ENCODE measurements around the gene LURAP1L. TPM values are rescaled to one million over a fixed set of nuclear protein-coding genes. Genes with fewer than 3 reads are reported as not detected.

The LURAP1L gene
- polyA plus RNA-seq, 1 donor (not counting 4 experiments of a cell fraction or from before 2014, with no cell fraction given): 25.0 TPM

DNA sequence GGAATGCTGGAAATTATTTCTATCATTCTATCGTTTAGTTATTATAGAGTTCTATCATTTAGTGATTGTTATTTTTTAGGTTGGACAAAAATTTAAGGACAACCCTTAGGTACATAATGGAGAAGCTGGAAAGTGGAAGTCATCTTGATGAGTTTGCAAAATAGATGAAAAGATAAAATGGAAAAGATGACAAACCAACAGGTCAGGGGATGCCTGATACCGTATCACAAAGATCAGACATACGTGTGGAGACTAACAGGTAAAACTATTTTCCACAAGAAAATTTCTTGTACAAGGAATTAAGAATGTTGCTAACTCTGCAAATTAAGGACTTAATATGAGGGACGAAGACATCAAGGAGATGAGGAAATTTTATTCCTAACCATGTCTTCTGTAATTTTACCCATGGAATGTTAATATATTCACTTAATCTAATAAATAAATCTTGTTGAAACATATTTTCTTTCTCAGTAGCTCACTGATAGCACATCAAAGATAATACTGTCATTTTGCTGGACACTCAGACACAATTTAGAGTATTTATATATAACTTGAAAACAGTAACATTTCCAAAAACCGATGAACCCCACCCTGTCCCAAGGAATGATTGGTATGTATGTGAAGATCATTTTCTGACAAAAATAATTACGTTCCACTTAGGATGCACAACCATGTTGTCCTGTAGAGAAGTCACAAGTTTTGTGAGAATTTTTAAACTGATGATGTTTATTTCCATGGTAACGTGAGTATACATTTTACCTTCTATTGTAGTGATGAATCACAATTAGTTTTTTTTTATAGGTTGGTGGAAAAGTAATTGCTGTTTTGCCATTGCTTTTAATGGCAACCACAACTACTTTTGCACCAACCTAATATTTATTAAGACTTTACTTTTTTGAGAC is 2.6 kb downstream of the LURAP1L start:
- Histone ChIP-seq H3K4me3 (ENCODE audit: control insufficient read depth in 2 of 3, extremely low read depth in 1 of 3, insufficient read depth in 2 of 3, low read depth in 1 of 3, low read length in 3 of 3) (peak overlapping the region; percentile 74 to 89 (median 88)), H3K9me3 (ENCODE audit: control insufficient read depth, low read depth, low read length) (no peaks in the 10 kb centered on the region), H3K4me1 (ENCODE audit: control insufficient read depth, extremely low read depth, insufficient read depth, low read length) (peaks cover 16% of the 10 kb centered on the region), H3K79me2 (ENCODE audit: control insufficient read depth, insufficient read depth, low read length) (peaks cover 22% of the 10 kb centered on the region), H3K27me3 (ENCODE audit: control insufficient read depth, extremely low read depth, insufficient read depth, low read length) (no peaks in the 10 kb centered on the region), H2AFZ (ENCODE audit: control insufficient read depth, low read length) (no peak overlapping the region), H3K4me2 (ENCODE audit: control insufficient read depth, extremely low read depth, insufficient read depth, low read depth, low read length) (peak overlapping the region; percentile 92), H4K20me1 (ENCODE audit: control insufficient read depth, extremely low read depth, insufficient read depth, low read length) (no peaks in the 10 kb centered on the region), H3K9ac (ENCODE audit: control insufficient read depth, extremely low read depth, insufficient read depth, low read length) (peak overlapping the region; percentile 92), H3K36me3 (ENCODE audit: control insufficient read depth in 2 of 2, extremely low read depth in 1 of 2, insufficient read depth in 2 of 2, low read length in 2 of 2) (peaks cover 2 to 9% of the 10 kb centered on the region in 2 experiments), H3K27ac (ENCODE audit: control insufficient read depth, insufficient read depth, low read length) (peak overlapping the region; percentile 95), H3K9me1 (ENCODE audit: control insufficient read depth, extremely low read depth, insufficient read depth, low read length) (no peaks in the 10 kb centered on the region)
- FAIRE-seq: no peak
- dilution Hi-C loops (cut with MboI; ENCODE audit: extremely low pct_ligation_motif_present, low sequenced_read_pairs): no loop called here
- DNase-seq (ENCODE audit: low read depth, low spot score): no peak
- TF ChIP-seq EZH2 (IDR thresholded peaks at IDR 0.05; ENCODE audit: low read length): no peak
- TF ChIP-seq, protein P1, sequence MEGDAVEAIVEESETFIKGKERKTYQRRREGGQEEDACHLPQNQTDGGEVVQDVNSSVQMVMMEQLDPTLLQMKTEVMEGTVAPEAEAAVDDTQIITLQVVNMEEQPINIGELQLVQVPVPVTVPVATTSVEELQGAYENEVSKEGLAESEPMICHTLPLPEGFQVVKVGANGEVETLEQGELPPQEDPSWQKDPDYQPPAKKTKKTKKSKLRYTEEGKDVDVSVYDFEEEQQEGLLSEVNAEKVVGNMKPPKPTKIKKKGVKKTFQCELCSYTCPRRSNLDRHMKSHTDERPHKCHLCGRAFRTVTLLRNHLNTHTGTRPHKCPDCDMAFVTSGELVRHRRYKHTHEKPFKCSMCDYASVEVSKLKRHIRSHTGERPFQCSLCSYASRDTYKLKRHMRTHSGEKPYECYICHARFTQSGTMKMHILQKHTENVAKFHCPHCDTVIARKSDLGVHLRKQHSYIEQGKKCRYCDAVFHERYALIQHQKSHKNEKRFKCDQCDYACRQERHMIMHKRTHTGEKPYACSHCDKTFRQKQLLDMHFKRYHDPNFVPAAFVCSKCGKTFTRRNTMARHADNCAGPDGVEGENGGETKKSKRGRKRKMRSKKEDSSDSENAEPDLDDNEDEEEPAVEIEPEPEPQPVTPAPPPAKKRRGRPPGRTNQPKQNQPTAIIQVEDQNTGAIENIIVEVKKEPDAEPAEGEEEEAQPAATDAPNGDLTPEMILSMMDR (optimal IDR thresholded peaks at IDR 0.05 in 1 of 3, IDR thresholded peaks at IDR 0.05 in 1 of 3, conservative IDR thresholded peaks at IDR 0.05 in 1 of 3; ENCODE audit: extremely low read depth in 1 of 3, insufficient read depth in 2 of 3, low read length in 3 of 3): no peak

DNA sequence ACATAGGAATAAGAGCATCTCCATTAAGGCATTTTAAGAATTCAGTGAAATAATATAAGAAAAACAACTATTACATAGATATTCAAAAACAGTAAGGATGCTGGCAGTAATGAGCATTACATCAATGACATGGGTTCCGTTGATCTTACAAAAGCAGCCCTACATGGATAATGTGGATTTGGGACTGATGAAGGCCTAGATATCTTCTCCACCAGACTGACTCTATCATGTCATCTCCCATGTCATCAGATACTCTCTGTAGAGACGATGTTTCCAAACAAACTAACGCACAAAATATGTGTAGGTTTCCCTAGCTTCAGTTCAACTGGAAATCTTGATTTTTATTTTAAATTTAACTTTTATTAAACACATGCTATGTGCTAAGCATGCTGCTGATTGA is 3.6 kb downstream of the LURAP1L start:
- peak overlapping the region; percentile 95 for H3K27ac ChIP-seq (ENCODE audit: control insufficient read depth, insufficient read depth, low read length)
- DNase-seq (ENCODE audit: low read depth, low spot score): no peak
- H3K27me3 ChIP-seq (ENCODE audit: control insufficient read depth, extremely low read depth, insufficient read depth, low read length): no peaks in the 10 kb centered on the region
- no peaks in the 10 kb centered on the region for H3K9me1 ChIP-seq (ENCODE audit: control insufficient read depth, extremely low read depth, insufficient read depth, low read length)
- H3K9me3 ChIP-seq (ENCODE audit: control insufficient read depth, low read depth, low read length): no peaks in the 10 kb centered on the region
- no peak for TF ChIP-seq EZH2 (IDR thresholded peaks at IDR 0.05; ENCODE audit: low read length)
- TF ChIP-seq, protein P1 (optimal IDR thresholded peaks at IDR 0.05 in 1 of 3, IDR thresholded peaks at IDR 0.05 in 1 of 3, conservative IDR thresholded peaks at IDR 0.05 in 1 of 3; ENCODE audit: extremely low read depth in 1 of 3, insufficient read depth in 2 of 3, low read length in 3 of 3): no peak
- peak overlapping the region in 1 of 3 experiments; percentile 89 for H3K4me3 ChIP-seq (ENCODE audit: control insufficient read depth in 2 of 3, extremely low read depth in 1 of 3, insufficient read depth in 2 of 3, low read depth in 1 of 3, low read length in 3 of 3)
- H3K9ac ChIP-seq (ENCODE audit: control insufficient read depth, extremely low read depth, insufficient read depth, low read length): no peak overlapping the region
- H4K20me1 ChIP-seq (ENCODE audit: control insufficient read depth, extremely low read depth, insufficient read depth, low read length): no peaks in the 10 kb centered on the region
- H3K36me3 ChIP-seq (ENCODE audit: control insufficient read depth in 2 of 2, extremely low read depth in 1 of 2, insufficient read depth in 2 of 2, low read length in 2 of 2): peaks cover 2 to 9% of the 10 kb centered on the region in 2 experiments
- no peak for FAIRE-seq
- H3K4me1 ChIP-seq (ENCODE audit: control insufficient read depth, extremely low read depth, insufficient read depth, low read length): peaks cover 9% of the 10 kb centered on the region
- dilution Hi-C loops (cut with MboI; ENCODE audit: extremely low pct_ligation_motif_present, low sequenced_read_pairs): no loop called here
- H3K79me2 ChIP-seq (ENCODE audit: control insufficient read depth, insufficient read depth, low read length): peaks cover 22% of the 10 kb centered on the region
- H2AFZ ChIP-seq (ENCODE audit: control insufficient read depth, low read length): no peak overlapping the region
- peak overlapping the region; percentile 92 for H3K4me2 ChIP-seq (ENCODE audit: control insufficient read depth, extremely low read depth, insufficient read depth, low read depth, low read length)
